Kidney (tissue), 14 donors: ENCODE results near the gene SFSWAP. TPM values are rescaled to one million over a fixed set of nuclear protein-coding genes. Genes with fewer than 3 reads are reported as not detected.

Source experiments
- DNase-seq, 5 donors: peaks; one replicate each; pipeline ENCODE4 v3.0.0-alpha.2; 2013 to 2020
- FAIRE-seq: peaks from 2 replicates; lab custom pipeline; 2012; peaks lifted over from hg19 to GRCh38; lab: Jason Lieb, UNC
- H3K27ac ChIP-seq, 2 donors: one replicate each; pipeline ENCODE4 v1.7.0; 2013; ENCODE audit warnings: low read depth in 2 of 2, low read length in 2 of 2, inconsistent platforms in 1 of 2
- H3K27me3 ChIP-seq: one replicate; pipeline ENCODE4 v1.7.1; 2013; ENCODE audit warnings: low read length, inconsistent platforms; ENCODE audit not compliant: control insufficient read depth, insufficient read depth
- H3K36me3 ChIP-seq, 3 donors: one replicate each; pipeline versions ENCODE4 v1.7.0 to v1.7.1; 2013; ENCODE audit warnings: low read length in 3 of 3, control low read depth in 1 of 3, inconsistent platforms in 1 of 3; ENCODE audit not compliant: insufficient read depth in 3 of 3, control insufficient read depth in 2 of 3
- H3K4me1 ChIP-seq, 3 donors: one replicate each; pipeline versions ENCODE4 v1.7.0 to v1.7.1; 2013; ENCODE audit warnings: low read length in 3 of 3, inconsistent platforms in 1 of 3, low read depth in 1 of 3; ENCODE audit not compliant: control insufficient read depth in 2 of 3, insufficient read depth in 2 of 3
- H3K4me3 ChIP-seq, 3 donors: one replicate each; pipeline versions ENCODE4 v1.7.0 to v1.8.1; 2013; ENCODE audit warnings: low read length in 3 of 3, control low read depth in 1 of 3, inconsistent platforms in 1 of 3
- H3K9ac ChIP-seq, 3 donors: one replicate each; pipeline versions ENCODE4 v1.7.0 to v1.7.1; 2013; ENCODE audit warnings: low read length in 3 of 3, control low read depth in 1 of 3, inconsistent platforms in 1 of 3
- H3K9me3 ChIP-seq, 3 donors: one replicate each; pipeline versions ENCODE4 v1.7.0 to v1.7.1; 2013; ENCODE audit warnings: low read length in 3 of 3, control low read depth in 1 of 3, inconsistent platforms in 1 of 3; ENCODE audit not compliant: control insufficient read depth in 2 of 3, insufficient read depth in 1 of 3
- CTCF ChIP-seq: IDR thresholded peaks from 3 replicates; pipeline ENCODE4 v1.5.1; 2012; ENCODE audit warnings: mild to moderate bottlenecking, moderate library complexity, borderline replicate concordance; ENCODE audit not compliant: insufficient read depth; ENCODE audit errors: extremely low read depth
- intact Hi-C: fragments of 100-400 bp; cut with DNase I; formaldehyde crosslinking; loops from one replicate; pipeline ENCODE4 v1.11.1; 2022
- polyA plus RNA-seq: library from polyadenylated mRNA; stranded (reverse); fragments of 350-450 nt; fragmentation: Illumina TruSeq; extraction: RNeasy Lipid Tissue Mini Kit (QIAGEN cat#74804); gene quantifications from one replicate; pipeline ENCODE4 v1.2.3, GENCODE V29; 2014; ENCODE audit warnings: low read depth, low replicate concordance; ENCODE audit not compliant: insufficient read depth
- total RNA-seq: library from RNA; stranded (reverse); fragmentation: NEBNext Ultra II Directional; extraction: Animal tissue kit (Norgen Biotek cat#: 25700); gene quantifications from one replicate; pipeline ENCODE4 v1.2.1, GENCODE V29; 2021
- donor health status: control.
- donor health status: control.
- donor health status: control.
- donor health status: control.
- donor health status: control.
- donor health status: DM: yes; HTN: yes; CAD: no.
- donor health status: Normal renal cell carcinoma (clear cell type).

SFSWAP gene
- total and polyA plus RNA-seq, 2 donors from 2014 or later = 13.9 to 46.2 TPM

DNA sequence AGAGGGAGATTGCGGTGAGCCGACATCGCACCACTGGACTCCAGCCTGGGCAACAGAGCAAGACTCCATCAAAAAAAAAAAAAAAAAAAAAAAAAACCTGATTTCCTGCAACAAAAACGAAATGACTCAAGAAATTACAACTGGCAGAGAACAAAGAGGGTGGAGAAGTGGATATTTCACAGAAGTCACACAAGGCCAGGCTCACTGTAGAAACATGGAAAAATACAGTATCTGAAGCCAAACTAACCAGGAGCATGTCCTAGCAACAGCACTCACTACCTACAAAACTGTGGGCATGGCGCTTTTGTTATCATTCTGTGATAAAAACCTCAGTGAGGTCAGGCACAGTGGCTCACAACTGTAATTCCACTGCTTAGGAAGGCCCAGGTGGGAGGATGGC is 105.6 kb downstream of the SFSWAP start:
- no peak for FAIRE-seq
- no peak overlapping the region for H3K4me3 ChIP-seq
- no peak overlapping the region for H3K27ac ChIP-seq
- no peak for DNase-seq
- H3K27me3 ChIP-seq = no peaks in the 10 kb centered on the region
- no peaks in the 10 kb centered on the region for H3K36me3 ChIP-seq
- no peak overlapping the region for H3K9ac ChIP-seq
- intact Hi-C loops = no loop called here
- no peaks in the 10 kb centered on the region for H3K9me3 ChIP-seq
- H3K4me1 ChIP-seq = no peaks in the 10 kb centered on the region
- TF ChIP-seq CTCF = no peak

DNA sequence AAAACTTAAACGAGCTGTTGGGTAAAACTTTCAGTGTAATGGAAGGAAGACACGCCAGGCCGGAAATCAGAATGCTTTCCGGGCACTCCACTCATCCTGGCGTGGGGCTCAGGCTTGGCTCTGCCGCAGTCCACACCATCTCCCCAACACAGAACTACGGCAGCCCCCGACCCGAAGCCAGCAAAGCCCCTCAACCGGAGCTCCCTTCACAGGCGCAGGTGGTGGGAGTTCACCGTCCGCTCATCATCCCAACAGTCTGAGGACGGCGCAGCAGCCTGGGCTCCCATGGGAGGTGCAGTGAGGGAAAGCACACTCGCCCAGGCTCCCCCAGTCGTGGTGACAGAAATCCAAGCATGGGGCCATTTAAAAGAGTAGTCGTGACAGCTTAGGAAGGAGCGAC is 106.4 kb downstream of the SFSWAP start:
- Histone ChIP-seq H3K4me3 (no peak overlapping the region), H3K9ac (no peak overlapping the region), H3K36me3 (no peaks in the 10 kb centered on the region), H3K27me3 (no peaks in the 10 kb centered on the region), H3K4me1 (no peaks in the 10 kb centered on the region), H3K9me3 (no peaks in the 10 kb centered on the region), H3K27ac (no peak overlapping the region)
- FAIRE-seq (no peak), DNase-seq (peak in 1 of 5 donors; percentile 51)
- intact Hi-C loops = no loop called here
- no peak for TF ChIP-seq CTCF

DNA sequence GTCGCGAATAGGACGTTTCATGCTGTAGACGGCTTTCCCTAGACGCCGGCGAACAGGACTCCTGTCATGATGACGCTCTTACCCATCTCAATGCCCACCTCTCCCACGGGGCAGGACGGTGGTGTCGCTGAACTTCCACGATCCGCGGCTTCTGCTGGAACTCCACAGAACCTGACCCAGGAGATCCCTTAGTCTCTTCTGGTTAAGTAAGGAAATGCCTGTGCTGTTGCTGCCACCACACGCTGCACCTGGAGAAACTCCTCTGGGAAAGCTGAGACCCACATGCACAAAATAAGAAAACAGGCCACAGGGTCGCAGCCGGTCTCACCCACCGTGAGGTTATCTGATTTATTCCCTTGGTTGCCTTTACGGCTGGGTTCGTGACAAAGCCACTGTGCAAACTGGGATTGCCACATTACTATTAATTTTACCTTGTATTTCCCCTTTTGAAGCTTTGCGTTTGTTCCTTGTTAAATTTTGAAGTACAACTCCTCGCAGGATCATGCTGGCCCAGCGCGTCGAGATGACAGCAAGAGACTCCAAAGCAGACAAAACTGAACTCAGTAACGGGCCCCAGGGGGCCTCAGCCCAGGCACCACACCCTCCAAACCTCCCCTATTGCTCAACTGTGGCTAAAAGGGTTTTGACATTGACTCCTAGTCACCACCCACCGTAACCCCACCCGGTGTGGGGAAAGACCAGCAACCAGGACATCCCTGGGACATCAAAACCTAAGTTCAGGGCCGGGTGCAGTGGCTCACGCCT is 108.1 kb downstream of the SFSWAP start:
- intact Hi-C loops = no loop called here
- Histone ChIP-seq H3K27ac (no peak overlapping the region), H3K4me3 (no peak overlapping the region), H3K9ac (no peak overlapping the region), H3K36me3 (no peaks in the 10 kb centered on the region), H3K4me1 (no peaks in the 10 kb centered on the region), H3K9me3 (no peaks in the 10 kb centered on the region), H3K27me3 (no peaks in the 10 kb centered on the region)
- no peak for TF ChIP-seq CTCF
- DNase-seq (no peak), FAIRE-seq (no peak)

GRCh38 chr12:131824450-131824849 is 113.6 kb downstream of the SFSWAP start:
- TF ChIP-seq CTCF = no peak
- no peak overlapping the region for H3K4me3 ChIP-seq
- FAIRE-seq (no peak), DNase-seq (no peak)
- H3K9ac ChIP-seq = no peak overlapping the region
- H3K9me3 ChIP-seq = no peaks in the 10 kb centered on the region
- H3K36me3 ChIP-seq = no peaks in the 10 kb centered on the region
- H3K27ac ChIP-seq = no peak overlapping the region
- intact Hi-C loops = no loop called here
- H3K4me1 ChIP-seq = peaks cover 0 to 4% (median 0%) of the 10 kb centered on the region in 3 donors
- peaks cover 2% of the 10 kb centered on the region for H3K27me3 ChIP-seq
